SK-N-SH treated with all-trans-retinoic acid at 6 μM for 48 hours (cell line): ENCODE results near the gene REN.

Source experiments
- ARNTL ChIP-seq: fragments of 450-650 bp; formaldehyde crosslinking; IDR thresholded peaks from 2 replicates; pipeline ENCODE4 v1.5.0; 2020; ENCODE audit warnings: low read depth, mild to moderate bottlenecking, moderate library complexity, borderline replicate concordance
- ESRRG ChIP-seq: fragments of 250-450 bp; sonication (Bioruptor Pico); IDR thresholded peaks from 2 replicates; pipeline ENCODE4 v1.6.1; 2021; ENCODE audit warnings: mild to moderate bottlenecking
- GLIS3 ChIP-seq: fragments of 250-450 bp; sonication (Bioruptor Pico); IDR thresholded peaks from 2 replicates; pipeline ENCODE4 v1.5.0; 2020; ENCODE audit warnings: mild to moderate bottlenecking, moderate library complexity
- RARB ChIP-seq: fragments of 250-450 bp; sonication (Bioruptor Pico); IDR thresholded peaks from 2 replicates; pipeline ENCODE4 v1.8.0; 2021; ENCODE audit warnings: mild to moderate bottlenecking, moderate library complexity
- TCF4 ChIP-seq: fragments of 250-450 bp; sonication (Bioruptor Pico); IDR thresholded peaks from 2 replicates; pipeline ENCODE4 v1.8.0; 2021; ENCODE audit warnings: mild to moderate bottlenecking, moderate library complexity, borderline replicate concordance
- ZFP3 ChIP-seq: fragments of 250-450 bp; sonication (Bioruptor Pico); IDR thresholded peaks from 2 replicates; pipeline ENCODE4 v1.5.0; 2020; ENCODE audit warnings: mild to moderate bottlenecking, moderate library complexity
- ZNF70 ChIP-seq: fragments of 450-650 bp; formaldehyde crosslinking; IDR thresholded peaks from 2 replicates; pipeline ENCODE4 v1.5.0; 2020; ENCODE audit warnings: mild to moderate bottlenecking, moderate library complexity
- TF ChIP-seq, protein P1 (sequence below): fragments of 250-450 bp; sonication (Bioruptor Pico); IDR thresholded peaks from 2 replicates; pipeline ENCODE4 v1.8.0; 2020; ENCODE audit warnings: mild to moderate bottlenecking, moderate library complexity, borderline replicate concordance
- TF ChIP-seq, protein P2 (sequence below): fragments of 250-450 bp; sonication (Bioruptor Pico); IDR thresholded peaks from 2 replicates; pipeline ENCODE4 v1.5.1; 2021; ENCODE audit warnings: mild to moderate bottlenecking, moderate library complexity

DNA sequence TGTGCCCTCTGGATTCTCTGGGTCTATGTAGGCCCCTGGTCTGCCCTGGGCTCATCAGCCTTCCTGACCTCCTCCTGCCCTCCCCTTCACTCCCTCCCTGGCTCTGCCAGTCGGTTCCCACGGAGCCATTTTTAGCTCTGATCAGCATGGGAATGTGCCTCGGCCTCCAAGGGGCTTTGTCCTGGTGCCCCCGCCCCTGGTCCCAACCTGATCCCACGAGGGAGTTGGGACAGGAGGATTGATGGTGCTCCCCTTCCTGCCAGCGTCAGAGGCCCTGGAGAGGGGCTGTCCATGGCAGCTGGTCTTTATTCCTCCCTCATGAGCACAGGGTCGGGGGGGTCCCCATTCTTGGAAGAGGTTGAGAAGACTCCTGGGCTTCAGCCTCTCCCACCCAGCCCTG is 39.2 kb downstream of the REN start:
- TF ChIP-seq ZFP3 (CRISPR knock-in tag) (no peak), ESRRG (no peak), ZNF70 (no peak), RARB (no peak), GLIS3 (CRISPR knock-in tag) (no peak), TCF4 (CRISPR knock-in tag) (no peak), ARNTL (no peak)
- TF ChIP-seq, protein P1, sequence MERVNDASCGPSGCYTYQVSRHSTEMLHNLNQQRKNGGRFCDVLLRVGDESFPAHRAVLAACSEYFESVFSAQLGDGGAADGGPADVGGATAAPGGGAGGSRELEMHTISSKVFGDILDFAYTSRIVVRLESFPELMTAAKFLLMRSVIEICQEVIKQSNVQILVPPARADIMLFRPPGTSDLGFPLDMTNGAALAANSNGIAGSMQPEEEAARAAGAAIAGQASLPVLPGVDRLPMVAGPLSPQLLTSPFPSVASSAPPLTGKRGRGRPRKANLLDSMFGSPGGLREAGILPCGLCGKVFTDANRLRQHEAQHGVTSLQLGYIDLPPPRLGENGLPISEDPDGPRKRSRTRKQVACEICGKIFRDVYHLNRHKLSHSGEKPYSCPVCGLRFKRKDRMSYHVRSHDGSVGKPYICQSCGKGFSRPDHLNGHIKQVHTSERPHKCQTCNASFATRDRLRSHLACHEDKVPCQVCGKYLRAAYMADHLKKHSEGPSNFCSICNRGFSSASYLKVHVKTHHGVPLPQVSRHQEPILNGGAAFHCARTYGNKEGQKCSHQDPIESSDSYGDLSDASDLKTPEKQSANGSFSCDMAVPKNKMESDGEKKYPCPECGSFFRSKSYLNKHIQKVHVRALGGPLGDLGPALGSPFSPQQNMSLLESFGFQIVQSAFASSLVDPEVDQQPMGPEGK: no peak
- TF ChIP-seq, protein P2, sequence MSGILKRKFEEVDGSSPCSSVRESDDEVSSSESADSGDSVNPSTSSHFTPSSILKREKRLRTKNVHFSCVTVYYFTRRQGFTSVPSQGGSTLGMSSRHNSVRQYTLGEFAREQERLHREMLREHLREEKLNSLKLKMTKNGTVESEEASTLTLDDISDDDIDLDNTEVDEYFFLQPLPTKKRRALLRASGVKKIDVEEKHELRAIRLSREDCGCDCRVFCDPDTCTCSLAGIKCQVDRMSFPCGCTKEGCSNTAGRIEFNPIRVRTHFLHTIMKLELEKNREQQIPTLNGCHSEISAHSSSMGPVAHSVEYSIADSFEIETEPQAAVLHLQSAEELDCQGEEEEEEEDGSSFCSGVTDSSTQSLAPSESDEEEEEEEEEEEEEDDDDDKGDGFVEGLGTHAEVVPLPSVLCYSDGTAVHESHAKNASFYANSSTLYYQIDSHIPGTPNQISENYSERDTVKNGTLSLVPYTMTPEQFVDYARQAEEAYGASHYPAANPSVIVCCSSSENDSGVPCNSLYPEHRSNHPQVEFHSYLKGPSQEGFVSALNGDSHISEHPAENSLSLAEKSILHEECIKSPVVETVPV (CRISPR knock-in tag): no peak
